ENCODE measurements around the gene PIGO.

Gene PIGO

DNA sequence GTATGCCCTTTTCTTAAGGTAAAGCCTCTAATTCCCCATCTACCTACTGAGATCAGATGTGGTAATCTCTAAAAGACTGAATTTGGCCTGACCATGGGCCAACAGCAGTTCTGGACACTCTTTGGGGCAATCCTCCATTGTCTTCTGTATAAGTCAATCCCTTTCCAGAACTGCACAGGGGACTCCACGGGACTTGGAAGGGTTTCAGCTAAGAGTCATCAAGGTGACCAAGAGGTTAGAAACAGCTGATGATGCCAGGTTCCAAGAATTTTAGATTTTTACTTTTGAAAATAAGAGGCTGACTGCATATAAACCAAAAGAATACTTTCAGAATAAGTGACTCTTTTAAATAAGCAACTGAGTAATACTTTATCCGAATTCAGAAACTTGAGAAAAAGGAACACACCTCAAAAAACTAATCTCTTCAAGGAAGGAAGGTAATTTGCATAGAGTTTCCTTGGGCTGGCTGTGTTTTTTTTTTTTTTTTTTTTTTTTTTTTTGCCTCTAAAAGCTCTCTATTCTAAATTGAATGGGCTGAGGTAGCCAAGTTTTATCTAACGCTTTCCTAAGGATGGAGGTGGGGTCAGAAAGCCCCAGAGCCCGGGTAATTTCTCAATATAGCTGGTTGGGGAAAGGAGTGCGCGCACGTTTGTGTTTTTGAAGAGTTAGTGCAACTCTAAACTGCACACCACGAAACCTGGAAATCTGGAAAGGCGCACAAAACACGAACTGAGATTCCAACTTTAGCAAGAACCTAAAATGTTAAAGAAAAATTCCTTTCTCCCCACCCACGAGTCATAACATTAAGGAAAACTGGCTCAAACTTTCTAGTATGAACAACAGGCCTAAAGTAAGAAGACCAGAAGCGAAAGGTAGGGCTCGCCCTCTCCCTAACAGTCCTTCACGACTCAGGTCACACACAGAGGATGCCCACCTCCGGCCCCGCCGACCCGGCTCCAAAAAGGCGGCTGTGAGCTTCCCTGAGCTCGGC is 25.3 kb downstream of the PIGO start:
- no peak for DNase-seq (ENCODE audit: low read depth)

DNA sequence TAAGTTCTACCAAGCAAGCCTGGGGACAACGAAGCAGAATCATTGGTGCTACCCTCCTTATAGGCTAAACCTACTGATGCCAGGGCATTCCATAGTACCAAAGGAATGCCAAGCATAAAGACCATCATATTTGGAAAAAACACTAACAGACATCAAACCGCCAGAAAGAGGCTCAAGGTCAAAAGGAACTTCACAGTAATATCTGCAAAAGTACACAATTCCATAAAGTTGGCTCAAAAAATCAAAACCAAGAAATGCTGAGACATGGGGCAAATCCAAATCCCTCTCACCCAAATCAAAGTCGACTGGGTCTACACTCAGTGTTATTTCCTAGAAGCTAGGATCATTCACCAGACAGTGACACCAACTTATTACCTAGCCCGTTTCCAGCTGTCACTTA is 27.4 kb downstream of the PIGO start:
- DNase-seq (ENCODE audit: low read depth), result no peak

DNA sequence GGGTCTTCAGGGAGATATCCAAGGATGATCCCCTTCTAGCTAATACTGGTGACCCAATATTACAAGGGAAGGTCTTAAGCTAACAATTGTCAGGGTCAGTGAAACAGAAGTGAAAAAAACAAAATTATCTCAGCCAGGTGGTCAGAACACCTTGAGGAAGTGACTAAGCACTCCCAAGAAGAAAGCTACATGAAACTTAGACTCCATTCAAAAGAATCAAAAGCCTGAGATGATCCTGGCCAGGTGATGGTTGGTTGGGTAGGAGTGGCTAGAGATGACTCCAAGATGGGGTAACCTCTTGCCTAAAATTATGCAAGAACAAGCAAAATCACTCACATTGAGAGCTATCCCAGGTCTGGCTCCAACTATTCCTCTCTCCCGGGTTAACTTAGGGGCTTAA is 29.3 kb downstream of the PIGO start:
- no peak for DNase-seq (ENCODE audit: low read depth)

DNA sequence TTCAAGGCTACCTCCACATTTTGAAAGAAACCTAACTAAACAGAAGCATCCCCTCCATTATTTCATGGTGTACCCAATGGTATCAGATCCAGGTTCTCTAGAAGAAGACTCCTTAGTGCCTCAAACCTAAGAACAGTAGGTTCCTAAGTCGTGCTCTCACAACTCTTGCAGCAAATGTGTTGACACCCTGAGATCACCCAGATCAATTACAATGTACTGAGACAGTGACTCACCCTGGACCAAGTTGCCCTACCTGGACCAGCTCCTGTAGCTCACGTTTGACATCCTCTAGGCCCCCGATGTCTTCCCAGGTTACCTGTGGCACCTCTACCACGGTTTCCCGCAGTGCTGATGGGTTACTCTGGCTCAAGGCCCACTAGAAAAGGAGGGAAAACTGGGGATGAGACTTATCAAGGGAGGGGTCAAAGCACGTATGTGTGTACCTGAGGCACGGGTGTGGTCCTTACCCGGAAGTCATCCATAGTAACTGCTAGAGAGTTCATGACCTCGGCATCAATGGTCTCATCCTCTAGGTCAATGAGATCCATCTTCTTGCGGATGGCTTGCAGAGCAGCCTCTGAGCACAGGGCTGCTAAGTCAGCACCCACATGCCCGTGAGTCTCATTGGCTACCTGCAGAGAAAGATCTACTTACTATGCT is 35.7 kb downstream of the PIGO start:
- no peak for DNase-seq (ENCODE audit: low read depth)

DNA sequence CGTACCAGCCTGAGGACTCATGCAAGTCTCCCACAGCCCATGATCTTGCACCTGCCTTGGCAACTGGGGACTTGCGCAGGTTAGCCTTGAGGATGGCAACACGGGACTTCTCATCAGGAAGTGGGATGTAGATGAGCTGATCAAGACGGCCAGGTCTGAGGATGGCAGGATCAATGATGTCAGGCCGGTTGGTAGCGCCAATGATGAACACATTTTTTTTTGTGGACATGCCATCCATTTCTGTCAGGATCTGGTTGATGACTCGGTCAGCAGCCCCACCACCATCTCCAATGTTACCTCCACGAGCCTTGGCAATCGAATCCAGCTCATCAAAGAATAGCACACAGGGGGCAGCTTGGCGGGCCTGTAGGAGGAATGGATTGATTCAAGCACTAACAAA is 37.0 kb downstream of the PIGO start:
- DNase-seq (ENCODE audit: low read depth), result no peak

DNA sequence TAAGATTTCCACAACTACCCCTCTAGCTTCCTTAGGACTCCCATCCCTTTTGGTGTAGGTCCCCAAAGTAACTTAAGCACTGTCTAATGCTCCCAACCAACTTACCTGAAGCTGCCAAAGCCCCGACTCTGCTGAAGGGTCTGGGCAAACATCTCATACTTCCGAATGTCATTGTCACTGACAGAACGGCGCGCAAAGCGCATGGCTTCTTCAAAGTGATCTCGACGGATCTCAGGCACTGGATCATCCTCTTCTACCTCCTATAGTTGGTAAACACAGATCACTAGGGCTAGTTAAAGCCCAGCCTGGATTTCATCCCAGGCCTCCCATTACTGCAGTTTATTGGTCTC is 39.1 kb downstream of the PIGO start:
- no peak for DNase-seq (ENCODE audit: low read depth)

DNA sequence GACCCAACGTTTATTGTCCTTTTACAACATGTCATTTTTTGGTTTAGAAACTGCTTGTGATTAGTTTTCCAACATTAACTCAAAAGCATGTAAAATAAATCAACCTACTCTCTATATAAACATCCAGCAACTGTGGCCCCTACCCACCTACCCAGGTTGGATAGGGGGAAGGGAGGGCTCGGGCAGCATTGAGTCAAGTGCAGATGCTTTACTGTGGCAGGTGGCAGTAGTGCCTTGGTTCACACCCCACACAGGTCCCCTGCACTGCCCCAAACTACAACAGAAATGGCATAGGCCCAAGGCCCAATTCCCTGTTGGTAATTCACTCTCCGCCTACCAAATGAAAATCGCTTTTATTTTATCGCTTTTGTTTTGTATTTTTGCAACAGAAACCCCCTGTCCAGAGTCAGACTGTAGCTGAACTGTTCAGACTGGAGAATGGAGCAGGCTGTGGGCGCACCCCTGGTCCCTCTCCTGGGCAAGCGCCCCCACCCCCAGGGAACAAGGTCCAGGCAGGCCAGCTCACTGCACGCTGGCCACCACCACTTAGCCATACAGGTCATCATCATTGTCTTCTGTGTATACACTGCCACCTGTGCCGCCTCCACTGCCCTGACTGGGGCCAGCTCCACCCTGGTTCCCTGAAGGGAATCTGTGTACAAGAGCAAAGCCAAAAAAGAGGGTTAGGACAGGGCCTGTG is 39.7 kb downstream of the PIGO start:
- no peak for DNase-seq (ENCODE audit: low read depth)

DNA sequence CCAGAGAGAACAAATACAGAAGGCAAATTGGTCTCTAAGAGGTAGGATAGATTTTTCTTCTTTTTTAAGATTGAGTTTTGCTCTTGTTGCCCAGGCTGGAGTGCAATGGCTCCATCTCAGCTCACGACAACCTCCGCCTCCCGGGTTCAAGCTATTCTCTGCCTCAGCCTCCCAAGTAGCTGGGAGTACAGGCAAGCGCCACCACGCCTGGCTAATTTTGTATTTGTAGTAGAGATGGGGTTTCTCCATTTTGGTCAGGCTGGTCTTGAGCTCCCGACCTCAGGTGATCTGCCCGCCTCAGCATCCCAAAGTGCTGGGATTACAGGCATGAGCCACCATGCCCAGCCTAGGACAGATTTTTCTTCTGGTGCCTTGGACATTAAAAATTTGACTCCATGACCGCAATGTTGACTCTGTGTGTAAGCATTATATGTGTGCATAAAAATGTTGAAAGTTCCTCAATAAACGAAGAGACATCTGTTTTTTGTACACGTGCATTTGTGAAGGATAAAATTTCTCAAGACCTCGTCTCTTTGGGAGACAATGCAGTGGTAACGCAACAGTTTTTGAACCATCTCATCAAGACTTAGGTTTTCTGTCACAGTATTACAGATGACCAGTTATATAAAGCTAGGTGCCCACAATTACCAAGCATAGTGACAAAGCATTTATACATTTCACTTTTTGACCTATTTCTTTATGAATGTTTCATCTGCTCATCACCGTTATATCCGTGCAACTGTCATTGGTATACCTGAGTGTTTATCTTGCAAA is 41.3 kb downstream of the PIGO start:
- no peak for DNase-seq (ENCODE audit: low read depth)

DNA sequence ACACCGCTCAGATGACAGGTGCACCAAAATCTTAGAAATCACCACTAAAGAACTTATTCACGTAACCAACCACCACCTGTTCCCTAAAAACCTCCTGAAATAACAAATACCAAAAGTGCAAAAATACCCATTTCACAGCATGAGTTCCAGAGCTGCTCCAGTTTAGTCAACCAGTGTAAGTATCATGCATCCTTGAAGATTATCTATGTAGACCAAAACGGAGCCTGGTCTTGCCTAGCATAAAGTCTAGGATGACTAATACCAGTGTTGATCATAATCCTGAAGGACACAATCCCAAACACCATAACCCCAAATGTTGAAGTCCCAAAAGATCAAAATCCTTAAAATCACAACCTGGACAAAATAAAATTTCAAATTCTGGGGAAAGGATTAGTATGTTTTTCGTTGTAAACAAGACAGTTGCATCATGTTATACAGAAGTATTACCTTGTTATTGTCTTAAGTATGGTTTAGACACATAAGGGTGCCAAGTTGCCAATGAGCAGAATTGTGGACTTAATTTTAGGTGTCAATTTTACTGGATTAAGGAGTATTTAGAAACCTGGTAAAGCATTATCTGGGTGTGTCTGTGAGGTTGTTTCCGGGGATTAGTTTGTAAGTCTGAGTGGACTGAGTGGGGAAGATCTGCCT is 42.1 kb downstream of the PIGO start:
- no peak for DNase-seq (ENCODE audit: low read depth)

DNA sequence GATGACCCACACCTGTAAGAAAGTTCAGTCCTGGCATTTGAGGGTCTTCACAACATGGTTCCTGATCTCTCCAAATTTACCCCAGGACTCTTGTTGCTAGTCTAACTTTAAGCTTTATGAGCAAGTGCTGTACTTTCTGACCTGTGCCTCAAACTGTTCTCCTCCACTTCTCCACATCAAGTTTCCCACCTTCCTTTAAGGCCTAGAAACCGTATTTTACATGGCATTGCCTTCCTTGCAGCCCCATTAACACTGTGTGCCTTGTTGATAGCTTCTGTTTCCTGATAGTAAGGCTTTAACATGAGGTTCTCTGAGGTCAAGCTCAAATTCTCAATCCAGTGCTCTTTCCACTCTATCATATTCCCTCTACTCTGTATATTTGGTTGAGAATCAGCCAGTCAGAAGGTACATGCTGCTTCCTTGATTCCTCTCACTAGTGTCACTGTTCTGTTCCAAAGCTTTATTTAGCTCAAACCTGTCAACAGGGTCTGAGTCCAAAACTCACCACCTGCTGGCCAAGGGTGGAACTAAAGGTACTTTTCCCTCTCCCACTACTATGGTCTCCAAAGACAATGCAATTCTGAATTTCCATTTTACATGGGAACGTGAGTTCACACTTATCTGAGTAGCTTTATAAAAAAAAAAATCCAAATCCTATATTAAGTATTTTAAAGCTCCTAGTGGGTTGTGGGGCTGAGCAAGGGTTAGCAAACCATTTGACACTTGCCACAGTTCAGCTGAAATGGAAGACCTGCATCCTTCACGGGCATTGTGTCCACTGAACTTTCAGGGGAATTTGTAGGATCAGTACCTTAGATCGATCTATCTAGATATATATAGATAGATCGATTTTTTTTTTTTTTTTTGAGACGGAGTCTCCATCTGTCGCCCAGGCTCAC is 45.1 kb downstream of the PIGO start:
- DNase-seq (ENCODE audit: low read depth), result peak; percentile 31

DNA sequence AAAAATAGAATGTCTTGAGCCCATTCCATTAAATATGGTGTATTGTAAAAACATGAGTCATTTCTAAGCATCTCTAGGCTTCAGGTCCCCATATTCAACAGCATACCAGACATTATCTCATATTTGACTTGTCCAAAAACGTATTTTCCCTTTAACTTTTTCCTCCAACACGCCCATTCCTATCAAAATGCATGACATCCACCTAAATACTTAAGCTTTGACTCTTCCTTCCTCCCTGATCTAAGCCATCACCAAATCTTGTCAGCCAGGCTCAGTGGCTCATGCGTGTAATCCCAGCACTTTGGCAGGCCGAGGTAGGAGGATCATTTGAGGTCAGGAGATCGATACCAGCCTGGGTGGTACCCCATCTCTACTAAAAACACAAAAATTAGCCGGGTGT is 47.9 kb downstream of the PIGO start:
- DNase-seq (ENCODE audit: low read depth), result no peak

DNA sequence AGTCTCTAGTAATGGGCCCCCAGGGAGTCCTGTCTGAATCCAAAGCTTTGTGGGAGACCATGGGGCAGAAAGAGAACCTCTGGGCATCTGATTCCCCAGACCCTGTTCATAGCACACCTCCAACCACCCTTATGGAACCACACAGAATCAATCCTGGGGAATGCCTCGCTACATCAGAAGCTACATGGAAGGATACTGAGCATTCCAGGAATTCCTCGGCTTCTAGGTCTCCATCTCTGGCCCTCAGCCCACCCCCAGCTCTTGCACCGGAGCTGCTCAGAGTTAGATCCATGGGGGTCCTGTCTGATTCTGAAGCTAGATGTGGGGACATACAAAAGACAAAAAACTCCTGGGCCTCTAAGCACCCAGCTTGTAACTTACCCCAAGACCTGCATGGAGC is 52.3 kb downstream of the PIGO start:
- DNase-seq (ENCODE audit: low read depth), result no peak

DNA sequence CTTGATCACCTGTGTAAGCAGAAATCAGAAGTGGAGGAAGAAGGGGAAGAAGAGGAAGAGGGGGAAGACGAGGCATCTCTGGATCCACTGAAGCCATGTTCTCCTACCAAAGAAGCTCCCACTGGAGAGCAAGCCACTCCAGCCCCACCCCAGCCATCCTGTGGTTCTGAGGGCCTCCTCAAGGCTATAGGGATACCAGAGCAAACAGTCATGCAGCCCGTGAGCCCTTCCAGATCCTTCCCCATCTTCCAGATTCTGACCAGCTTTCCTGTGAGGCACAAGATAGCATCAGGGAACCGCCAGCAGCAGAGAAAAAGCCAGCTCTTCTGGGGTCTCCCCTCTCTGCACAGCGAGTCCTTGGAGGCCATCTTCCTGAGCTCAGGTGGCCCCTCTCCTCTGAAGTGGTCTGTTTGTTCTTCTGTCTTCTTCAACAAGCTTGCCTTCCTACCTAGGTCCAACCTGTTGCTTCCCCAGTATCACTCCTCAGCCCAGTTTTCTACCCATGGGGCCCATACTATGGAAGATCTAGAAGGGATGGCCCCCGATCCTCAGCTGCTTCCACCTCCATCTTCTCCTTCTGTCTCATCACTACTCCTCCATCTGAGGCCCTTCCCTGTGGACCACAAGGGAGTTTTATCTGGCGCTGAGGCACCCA is 53.4 kb downstream of the PIGO start:
- no peak for DNase-seq (ENCODE audit: low read depth)

DNA sequence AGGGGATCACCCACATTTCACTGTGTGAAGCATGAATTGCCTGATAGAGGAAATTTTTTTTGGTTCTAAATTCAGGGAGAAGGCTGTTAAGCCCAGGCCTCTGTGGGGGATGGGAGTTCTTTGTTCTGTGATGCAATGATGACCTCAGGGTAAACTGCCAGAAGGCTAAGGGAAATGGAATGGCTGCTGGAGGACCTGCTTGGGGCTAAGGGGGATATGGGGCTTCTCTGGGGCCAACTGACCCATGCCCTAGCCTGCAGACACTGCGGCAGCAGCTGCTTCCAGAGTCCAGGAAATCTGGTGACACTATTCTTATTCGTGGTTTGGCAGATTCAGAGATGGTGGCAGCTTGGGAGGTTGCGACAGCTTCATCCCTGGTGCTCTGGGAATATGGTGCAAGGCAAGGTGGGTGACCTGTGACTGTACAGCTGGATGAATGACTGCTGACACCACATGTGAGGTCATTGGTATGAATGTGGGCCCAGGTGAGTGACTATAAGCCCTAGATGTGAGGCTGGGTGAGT is 54.2 kb downstream of the PIGO start:
- DNase-seq (ENCODE audit: low read depth), result no peak

All from stimulated activated CD8-positive, alpha-beta memory T cell treated with anti-CD3 and anti-CD28 coated beads, Interleukin-15, amount 100 ng/mL, for 1 hour (primary cell).